GM23248 (cell line): ENCODE measurements around the gene TPM4. TPM values are rescaled to one million over a fixed set of nuclear protein-coding genes. Genes with fewer than 3 reads are reported as not detected.

Experiments used
- DNase-seq: peaks from one replicate; pipeline ENCODE4 v3.0.0-alpha.2; 2015
- H2AFZ ChIP-seq: fragments of 200-600 bp; sonication (generic); 2 replicates; pipeline ENCODE4 v1.6.1; 2016; ENCODE audit warnings: antibody characterized with exemption
- H3F3A ChIP-seq: fragments of 200-600 bp; sonication (generic); 2 replicates; pipeline ENCODE4 v1.6.1; 2016; ENCODE audit warnings: mild to moderate bottlenecking, antibody characterized with exemption, mixed run types; ENCODE audit not compliant: insufficient read depth
- H3K27ac ChIP-seq: fragments of 200-600 bp; sonication (generic); 2 replicates; pipeline ENCODE4 v1.5.1; 2016; ENCODE audit warnings: mild to moderate bottlenecking
- H3K27me3 ChIP-seq: fragments of 200-600 bp; sonication (generic); replicated peaks from 2 replicates; pipeline ENCODE4 v1.6.1; 2016; ENCODE audit warnings: mild to moderate bottlenecking; ENCODE audit not compliant: insufficient read depth
- H3K36me3 ChIP-seq: fragments of 200-600 bp; sonication (generic); 2 replicates; pipeline ENCODE4 v1.6.1; 2016; ENCODE audit warnings: low read depth, mild to moderate bottlenecking
- H3K4me1 ChIP-seq: fragments of 200-600 bp; sonication (generic); 2 replicates; pipeline ENCODE4 v1.6.1; 2016; ENCODE audit warnings: mild to moderate bottlenecking; ENCODE audit not compliant: insufficient read depth
- H3K4me2 ChIP-seq: fragments of 200-600 bp; sonication (generic); one replicate; pipeline ENCODE4 v1.6.1; 2016; ENCODE audit warnings: mild to moderate bottlenecking; ENCODE audit not compliant: unreplicated experiment
- H3K4me3 ChIP-seq: fragments of 200-600 bp; sonication (generic); 2 replicates; pipeline ENCODE4 v1.5.1; 2016; ENCODE audit warnings: mild to moderate bottlenecking
- H3K79me2 ChIP-seq: fragments of 200-600 bp; sonication (generic); 2 replicates; pipeline ENCODE4 v1.6.1; 2016; ENCODE audit warnings: mild to moderate bottlenecking; ENCODE audit not compliant: insufficient read depth
- H3K9ac ChIP-seq: fragments of 200-600 bp; sonication (generic); 2 replicates; pipeline ENCODE4 v1.6.1; 2016; ENCODE audit warnings: mild to moderate bottlenecking
- H3K9me2 ChIP-seq: fragments of 200-600 bp; sonication (generic); 2 replicates; pipeline ENCODE4 v1.6.1; 2016; ENCODE audit warnings: mixed run types, mild to moderate bottlenecking, moderate library complexity; ENCODE audit not compliant: insufficient read depth
- H3K9me3 ChIP-seq: fragments of 200-600 bp; sonication (generic); one replicate; pipeline ENCODE4 v1.6.1; 2017; ENCODE audit warnings: low read depth
- H4K20me1 ChIP-seq: fragments of 200-600 bp; sonication (generic); 2 replicates; pipeline ENCODE4 v1.6.0; 2016; ENCODE audit not compliant: insufficient read depth
- EZH2 ChIP-seq: fragments of 200-600 bp; sonication (generic); IDR thresholded peaks from 2 replicates; pipeline ENCODE4 v1.6.1; 2018; ENCODE audit warnings: antibody characterized with exemption, mild to moderate bottlenecking; ENCODE audit not compliant: insufficient read depth, poor library complexity, severe bottlenecking
- EZH2phosphoT487 ChIP-seq: fragments of 200-600 bp; sonication (generic); IDR thresholded peaks from 2 replicates; pipeline ENCODE4 v1.6.1; 2018; ENCODE audit warnings: antibody characterized with exemption, moderate library complexity, mild to moderate bottlenecking, low read depth; ENCODE audit not compliant: insufficient read depth
- WGBS, 2 experiments: methylation state at CpG; one replicate each; pipeline ENCODE4 v1.1.6; 2015 to 2017; ENCODE audit warnings: low lambda C conversion rate in 2 of 2, low coverage in 1 of 2; ENCODE audit errors: missing lambda C conversion rate in 2 of 2; 5-methylcytosine and 5-hydroxymethylcytosine counted together
- in situ Hi-C: fragments of 300-500 bp; cut with MboI; formaldehyde crosslinking; loops from 2 replicates; pipeline ENCODE4 v1.15.0; 2020
- polyA plus RNA-seq: library from polyadenylated mRNA; unstranded; fragments of >200 nt; fragmentation: Nextera tagmentation; extraction: Ambion mirVana; gene quantifications from 2 replicates; pipeline ENCODE4 v1.2.1, GENCODE V29; 2016
- total RNA-seq: library from RNA; depleted of rRNA; stranded (reverse); fragments of >200 nt; shearing (Covaris generic); gene quantifications from 2 replicates; pipeline ENCODE4 v1.2.3, GENCODE V29; 2014

The TPM4 gene
- total and polyA plus RNA-seq, 2 experiments from 2014 or later, result 1,408 to 1,469 TPM

DNA sequence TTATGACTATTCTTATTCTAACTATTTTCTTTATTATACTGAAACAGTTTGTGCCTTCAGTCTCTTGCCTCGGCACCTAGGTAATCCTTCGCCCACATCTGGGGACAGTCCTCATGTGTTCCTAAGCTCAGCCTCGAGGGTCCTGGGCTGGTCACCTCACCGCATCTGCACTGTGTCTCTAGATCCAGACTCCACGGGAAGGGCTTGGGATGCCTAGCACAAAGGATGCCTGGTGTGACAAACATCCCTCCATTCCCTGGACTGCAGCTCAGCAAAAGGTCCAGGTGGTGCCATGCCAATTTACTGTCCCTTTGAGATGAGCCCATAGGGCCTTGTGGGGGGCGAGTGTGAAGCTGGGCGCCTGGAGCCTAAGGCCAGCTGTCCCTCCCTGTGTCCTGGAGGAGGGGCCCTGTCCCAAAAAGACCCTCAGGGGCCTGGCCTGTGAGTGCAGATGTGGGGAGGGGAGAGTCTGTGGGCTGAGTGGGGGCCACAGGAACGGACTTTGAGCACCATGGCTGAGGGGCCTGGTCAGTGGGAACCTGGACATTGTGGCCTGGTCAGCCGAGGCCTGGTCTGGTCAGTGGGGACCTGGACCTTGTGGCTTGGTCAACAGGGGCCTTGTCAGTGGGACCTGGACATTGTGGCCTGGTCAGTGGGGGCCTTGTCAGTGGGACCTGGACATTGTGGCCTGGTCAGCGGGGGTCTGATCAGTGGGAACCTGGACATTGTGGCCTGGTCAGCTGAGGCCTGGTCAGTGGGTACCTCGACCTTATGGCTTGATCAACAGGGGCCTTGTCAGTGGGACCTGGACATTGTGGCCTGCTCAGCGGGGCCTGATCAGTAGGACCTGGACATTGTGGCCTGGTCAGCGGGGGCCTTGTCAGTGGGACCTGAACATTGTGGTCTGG lies 45.1 kb upstream of the TPM4 start:
- no peaks in the 10 kb centered on the region for H3K9me2 ChIP-seq
- no peak overlapping the region for H3K27ac ChIP-seq
- H3F3A ChIP-seq, result no peaks in the 10 kb centered on the region
- no peaks in the 10 kb centered on the region for H3K27me3 ChIP-seq
- no peak overlapping the region for H3K9ac ChIP-seq
- no peaks in the 10 kb centered on the region for H4K20me1 ChIP-seq
- no peaks in the 10 kb centered on the region for H3K36me3 ChIP-seq
- in situ Hi-C loops, result no loop called here
- WGBS, 2 experiments, result 71 to 74% methylated on average over 12 to 13 of the region's 13 CpGs
- no peak overlapping the region for H3K4me2 ChIP-seq
- no peaks in the 10 kb centered on the region for H3K4me1 ChIP-seq
- DNase-seq, result no peak
- no peaks in the 10 kb centered on the region for H3K79me2 ChIP-seq
- TF ChIP-seq EZH2 (no peak), EZH2phosphoT487 (no peak)
- H2AFZ ChIP-seq, result no peak overlapping the region
- H3K4me3 ChIP-seq, result no peak overlapping the region
- no peaks in the 10 kb centered on the region for H3K9me3 ChIP-seq

DNA sequence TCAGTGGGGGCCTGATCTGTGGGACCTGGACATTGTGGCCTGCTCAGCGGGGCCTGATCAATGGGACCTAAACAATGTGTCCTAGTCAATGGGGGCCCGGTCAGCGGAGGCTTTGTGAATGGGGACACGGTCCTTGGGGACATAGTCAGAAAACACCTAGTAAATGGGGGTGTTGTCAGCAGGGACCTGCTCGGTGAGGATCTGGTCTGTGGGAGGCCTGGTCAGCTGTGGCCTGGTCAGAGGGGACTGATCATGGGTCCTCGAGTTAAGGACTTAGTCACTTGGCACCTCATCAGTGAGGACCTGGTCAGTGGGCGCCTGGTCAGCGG lies 44.5 kb upstream of the TPM4 start:
- no peaks in the 10 kb centered on the region for H3K36me3 ChIP-seq
- H3K4me3 ChIP-seq, result no peak overlapping the region
- H3K27ac ChIP-seq, result no peak overlapping the region
- H3K27me3 ChIP-seq, result no peaks in the 10 kb centered on the region
- H4K20me1 ChIP-seq, result no peaks in the 10 kb centered on the region
- 89 to 93% methylated on average over 8 of the region's 8 CpGs for WGBS, 2 experiments
- H3K4me2 ChIP-seq, result no peak overlapping the region
- H3K79me2 ChIP-seq, result no peaks in the 10 kb centered on the region
- H3K9ac ChIP-seq, result no peak overlapping the region
- DNase-seq, result no peak
- H3K9me2 ChIP-seq, result no peaks in the 10 kb centered on the region
- no peaks in the 10 kb centered on the region for H3F3A ChIP-seq
- no peak overlapping the region for H2AFZ ChIP-seq
- H3K4me1 ChIP-seq, result no peaks in the 10 kb centered on the region
- H3K9me3 ChIP-seq, result no peaks in the 10 kb centered on the region
- TF ChIP-seq EZH2phosphoT487, result no peak
- TF ChIP-seq EZH2, result no peak
- in situ Hi-C loops, result no loop called here

DNA sequence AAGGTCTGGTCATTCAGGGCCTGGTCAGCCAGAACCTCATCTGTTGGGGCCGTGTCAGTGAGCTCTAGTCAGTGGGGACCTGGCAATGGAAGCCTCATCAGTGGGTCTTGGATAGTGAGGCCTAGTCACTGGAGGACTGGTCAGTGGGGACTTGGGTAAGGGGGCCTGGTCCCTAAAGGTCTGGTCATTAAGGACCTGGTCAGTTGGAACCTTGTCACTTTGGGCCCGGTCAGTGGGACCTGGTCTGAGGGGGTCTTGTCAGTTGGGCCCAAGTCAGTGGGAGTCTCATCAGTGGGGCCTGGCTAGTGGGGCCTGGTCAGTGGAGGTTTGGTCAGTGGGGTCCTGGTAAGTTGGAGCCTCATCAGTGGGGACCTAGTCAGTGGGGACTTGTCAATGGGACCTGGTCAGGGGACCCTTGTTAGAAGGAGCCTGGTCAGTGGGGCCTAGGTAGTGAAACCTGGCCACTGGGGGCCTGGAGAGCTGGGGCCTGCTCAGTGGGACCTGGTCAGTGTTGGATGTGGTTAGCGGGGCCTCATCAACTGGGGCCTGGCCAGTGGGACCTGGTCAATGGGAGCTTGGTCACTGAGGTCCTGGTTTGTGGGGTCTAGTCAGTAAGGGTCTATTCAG lies 43.7 kb upstream of the TPM4 start:
- no peak for DNase-seq
- no peak overlapping the region for H3K4me3 ChIP-seq
- H3K4me2 ChIP-seq, result no peak overlapping the region
- no peaks in the 10 kb centered on the region for H3K9me3 ChIP-seq
- H3K27ac ChIP-seq, result no peak overlapping the region
- H3F3A ChIP-seq, result no peaks in the 10 kb centered on the region
- in situ Hi-C loops, result no loop called here
- no peak overlapping the region for H2AFZ ChIP-seq
- TF ChIP-seq EZH2 (no peak), EZH2phosphoT487 (no peak)
- H3K4me1 ChIP-seq, result no peaks in the 10 kb centered on the region
- no peak overlapping the region for H3K9ac ChIP-seq
- H3K79me2 ChIP-seq, result no peaks in the 10 kb centered on the region
- WGBS, 2 experiments, result 91 to 98% methylated on average over 3 of the region's 3 CpGs
- H3K9me2 ChIP-seq, result no peaks in the 10 kb centered on the region
- no peaks in the 10 kb centered on the region for H3K36me3 ChIP-seq
- H4K20me1 ChIP-seq, result no peaks in the 10 kb centered on the region
- no peaks in the 10 kb centered on the region for H3K27me3 ChIP-seq

DNA sequence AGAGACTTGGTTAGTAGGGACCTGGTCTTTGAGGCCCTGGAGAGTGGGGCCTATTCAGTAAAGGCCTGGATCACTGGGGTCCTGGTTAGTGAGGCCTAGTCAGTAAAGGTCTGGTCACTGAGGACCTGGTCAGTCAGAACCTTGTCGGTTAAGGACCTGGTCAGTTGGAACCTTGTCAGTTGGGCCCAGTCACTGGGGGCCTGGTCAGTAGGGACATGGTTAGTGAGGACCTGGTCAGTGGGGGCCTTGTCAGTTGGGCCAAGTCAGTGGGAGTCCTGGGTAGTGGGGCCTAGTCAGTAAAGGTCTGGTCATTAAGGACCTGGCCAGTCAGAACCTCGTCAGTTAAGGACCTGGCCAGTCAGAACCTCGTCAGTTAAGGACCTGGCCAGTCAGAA lies 43.2 kb upstream of the TPM4 start:
- H3K9me2 ChIP-seq, result no peaks in the 10 kb centered on the region
- in situ Hi-C loops, result no loop called here
- H3K4me2 ChIP-seq, result no peak overlapping the region
- no peak overlapping the region for H3K4me3 ChIP-seq
- no peaks in the 10 kb centered on the region for H3K27me3 ChIP-seq
- no peaks in the 10 kb centered on the region for H3K9me3 ChIP-seq
- no peak overlapping the region for H3K27ac ChIP-seq
- H3K36me3 ChIP-seq, result no peaks in the 10 kb centered on the region
- H3K9ac ChIP-seq, result no peak overlapping the region
- no peak for DNase-seq
- WGBS, 2 experiments, result 84 to 85% methylated on average over 3 of the region's 3 CpGs
- H3K4me1 ChIP-seq, result no peaks in the 10 kb centered on the region
- H4K20me1 ChIP-seq, result no peaks in the 10 kb centered on the region
- no peak for TF ChIP-seq EZH2phosphoT487
- no peak for TF ChIP-seq EZH2
- no peaks in the 10 kb centered on the region for H3F3A ChIP-seq
- no peak overlapping the region for H2AFZ ChIP-seq
- no peaks in the 10 kb centered on the region for H3K79me2 ChIP-seq
